IPS-18c (cell line): ENCODE data around the gene TDRD7.

ENCODE experiments used
- H3K4me3 ChIP-seq: 2 replicates; pipeline ENCODE4 v1.7.0; 2013; ENCODE audit warnings: low read depth, mild to moderate bottlenecking, low read length, moderate library complexity; ENCODE audit not compliant: insufficient read depth
- H3K9me3 ChIP-seq: one replicate; pipeline ENCODE4 v1.6.1; 2013; ENCODE audit warnings: mild to moderate bottlenecking, low read length, moderate library complexity; ENCODE audit not compliant: control insufficient read depth, insufficient read depth

TDRD7 gene

DNA sequence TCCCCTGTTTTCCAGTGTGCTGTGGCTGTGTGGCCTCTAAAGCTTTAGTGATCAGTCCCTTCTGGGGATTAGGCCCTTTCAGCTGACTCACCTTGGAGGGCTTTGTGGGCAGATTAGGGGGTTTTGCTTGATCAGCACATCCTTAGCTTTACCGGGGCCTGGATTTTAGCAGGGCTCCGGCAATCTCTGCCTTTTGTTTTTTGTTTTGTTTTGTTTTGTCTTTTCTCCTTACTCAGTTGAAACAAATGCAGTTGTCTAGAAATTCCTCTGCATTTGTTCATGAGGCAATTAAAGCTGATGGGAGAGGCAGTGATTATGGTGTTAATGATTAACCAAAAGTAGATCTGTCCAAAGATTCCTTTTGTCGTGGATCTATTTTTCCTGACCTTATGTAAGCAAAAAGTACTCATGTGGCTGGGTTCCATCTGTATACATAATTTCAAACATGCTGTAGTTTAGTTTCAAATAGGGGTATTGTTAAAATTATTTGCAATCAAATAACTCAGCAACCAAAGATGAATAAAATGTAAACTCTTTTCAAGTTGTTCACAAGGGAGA lies 5.2 kb upstream of the TDRD7 start:
- peaks cover 4% of the 10 kb centered on the region for H3K9me3 ChIP-seq
- no peak overlapping the region for H3K4me3 ChIP-seq

GRCh38 chr9:97408562-97408961 lies 3.3 kb upstream of the TDRD7 start:
- no peak overlapping the region for H3K4me3 ChIP-seq

DNA sequence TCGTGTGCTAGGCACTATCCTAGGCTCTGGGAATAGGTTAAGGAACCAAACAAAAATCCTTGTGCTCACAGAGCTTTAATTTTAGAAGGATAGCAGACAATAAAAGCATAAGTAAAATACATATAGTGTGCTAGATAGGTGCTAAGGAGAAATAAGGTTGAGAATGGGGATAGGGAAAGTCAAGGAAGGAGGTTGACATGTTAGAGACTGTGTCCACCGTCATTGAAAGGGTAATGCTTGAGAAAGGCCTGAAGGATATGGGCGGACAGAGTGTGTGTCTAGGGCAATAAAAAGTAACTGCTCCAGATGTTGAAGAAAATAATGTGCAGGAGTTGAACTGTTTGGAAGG lies 482 bp upstream of the TDRD7 start:
- Histone ChIP-seq H3K4me3 (peak overlapping the region; percentile 79; the same call in 1 of the 2 replicates), H3K9me3 (peaks cover 4% of the 10 kb centered on the region)

More at GRCh38 chr9:97408562-97408961, 3.3 kb upstream of the TDRD7 start:
- H3K9me3 ChIP-seq, result peaks cover 4% of the 10 kb centered on the region

DNA sequence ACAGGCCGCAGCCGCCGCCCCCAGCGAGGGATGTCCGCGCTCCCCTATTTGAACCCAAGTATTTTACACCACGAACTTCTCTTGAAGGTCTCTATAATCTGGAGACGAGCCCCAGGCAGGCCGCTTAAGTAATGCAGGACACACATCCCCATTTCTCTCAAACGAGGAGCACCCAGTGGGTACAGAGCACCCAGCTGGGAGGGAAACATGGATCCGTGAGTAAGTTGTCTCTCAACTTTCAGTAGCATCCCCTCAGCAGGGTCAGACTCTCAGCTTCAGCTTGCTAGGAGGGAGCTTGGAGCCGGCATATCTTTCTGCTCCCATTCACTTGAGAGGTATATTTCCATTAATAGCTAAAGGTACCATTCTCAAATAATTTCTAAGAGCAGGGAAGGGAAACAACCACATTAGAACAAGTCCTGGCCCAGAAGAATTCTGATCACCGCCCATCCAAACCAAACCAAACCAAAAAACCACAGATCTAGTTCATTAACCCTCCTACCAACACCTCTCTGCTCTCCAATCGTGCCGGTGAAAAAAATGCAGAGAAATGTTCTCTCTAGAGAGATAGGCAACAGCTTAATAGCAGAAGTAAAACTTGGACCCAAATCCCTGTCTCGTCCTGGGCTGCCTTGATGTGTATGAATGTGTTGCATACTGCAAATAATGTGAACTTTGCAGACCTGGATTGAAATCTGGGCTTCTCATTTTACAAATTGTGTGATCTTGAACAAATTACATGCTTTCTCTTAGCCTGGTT lies 910 bp downstream of the TDRD7 start:
- H3K4me3 ChIP-seq, result peak overlapping the region; percentile 79
- H3K9me3 ChIP-seq, result peaks cover 4% of the 10 kb centered on the region

- no peak overlapping the region for H3K4me3 ChIP-seq
These were observed 1.6 kb downstream of the TDRD7 start for GRCh38 chr9:97413462-97413861.

GRCh38 chr9:97415146-97415545 lies 3.2 kb downstream of the TDRD7 start:
- Histone ChIP-seq H3K9me3 (no peaks in the 10 kb centered on the region), H3K4me3 (no peak overlapping the region)

More at GRCh38 chr9:97413462-97413861, 1.6 kb downstream of the TDRD7 start:
- H3K9me3 ChIP-seq, result peaks cover 3% of the 10 kb centered on the region

DNA sequence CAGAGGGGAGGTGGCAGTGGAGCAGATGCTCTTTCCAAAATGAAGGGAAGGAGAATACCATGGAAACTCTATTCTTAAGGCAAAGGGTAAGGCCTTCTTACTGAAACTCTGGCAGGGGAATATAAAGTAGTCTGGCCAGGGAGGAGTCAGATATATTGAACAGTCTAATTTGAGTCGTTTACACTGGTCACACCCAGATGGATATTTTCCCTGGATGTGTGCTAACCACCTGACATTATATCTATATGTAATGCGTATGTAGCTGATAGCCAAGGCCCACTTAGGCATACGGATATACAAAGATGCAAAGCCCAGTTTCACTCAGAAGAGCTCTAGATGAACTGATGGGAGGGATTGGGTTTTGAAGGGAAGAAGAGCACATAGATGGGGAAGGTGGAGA lies 7.0 kb downstream of the TDRD7 start:
- no peaks in the 10 kb centered on the region for H3K9me3 ChIP-seq
- H3K4me3 ChIP-seq, result no peak overlapping the region

DNA sequence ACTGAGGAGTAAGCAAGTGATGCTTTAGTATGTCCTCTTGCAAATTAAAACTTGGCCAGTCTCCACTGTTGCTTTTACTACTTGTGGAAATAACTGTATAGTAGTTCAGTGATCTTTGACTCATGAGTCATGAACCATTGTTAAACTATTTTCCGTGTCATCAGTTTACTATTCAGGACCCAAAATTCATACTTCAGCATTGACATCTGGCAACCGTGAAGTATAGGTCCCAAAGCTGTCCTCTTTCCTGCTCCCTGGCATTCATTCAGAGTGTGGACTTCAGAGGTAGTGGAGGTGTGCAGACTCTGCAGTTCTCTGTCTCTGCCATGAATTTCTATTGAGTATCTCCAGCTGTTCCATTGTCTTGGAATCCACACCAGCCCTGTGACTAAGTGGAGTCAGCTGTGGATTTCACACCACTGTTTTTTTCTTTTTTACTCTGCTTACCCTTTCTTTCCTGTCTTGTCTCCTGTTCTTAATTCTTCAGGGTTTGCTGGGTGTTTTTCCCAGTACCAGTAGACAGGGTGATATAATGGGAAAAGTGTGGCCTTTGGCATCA lies 7.5 kb downstream of the TDRD7 start:
- Histone ChIP-seq H3K4me3 (no peak overlapping the region), H3K9me3 (no peaks in the 10 kb centered on the region)

GRCh38 chr9:97425336-97425972 lies 13.6 kb downstream of the TDRD7 start:
- Histone ChIP-seq H3K9me3 (no peaks in the 10 kb centered on the region), H3K4me3 (no peak overlapping the region)

- H3K9me3 ChIP-seq, result no peaks in the 10 kb centered on the region
These were observed 14.1 kb downstream of the TDRD7 start for GRCh38 chr9:97425973-97426336.

GRCh38 chr9:97427885-97428284 lies 16.0 kb downstream of the TDRD7 start:
- Histone ChIP-seq H3K4me3 (no peak overlapping the region), H3K9me3 (no peaks in the 10 kb centered on the region)

More at GRCh38 chr9:97425973-97426336, 14.1 kb downstream of the TDRD7 start:
- no peak overlapping the region for H3K4me3 ChIP-seq

DNA sequence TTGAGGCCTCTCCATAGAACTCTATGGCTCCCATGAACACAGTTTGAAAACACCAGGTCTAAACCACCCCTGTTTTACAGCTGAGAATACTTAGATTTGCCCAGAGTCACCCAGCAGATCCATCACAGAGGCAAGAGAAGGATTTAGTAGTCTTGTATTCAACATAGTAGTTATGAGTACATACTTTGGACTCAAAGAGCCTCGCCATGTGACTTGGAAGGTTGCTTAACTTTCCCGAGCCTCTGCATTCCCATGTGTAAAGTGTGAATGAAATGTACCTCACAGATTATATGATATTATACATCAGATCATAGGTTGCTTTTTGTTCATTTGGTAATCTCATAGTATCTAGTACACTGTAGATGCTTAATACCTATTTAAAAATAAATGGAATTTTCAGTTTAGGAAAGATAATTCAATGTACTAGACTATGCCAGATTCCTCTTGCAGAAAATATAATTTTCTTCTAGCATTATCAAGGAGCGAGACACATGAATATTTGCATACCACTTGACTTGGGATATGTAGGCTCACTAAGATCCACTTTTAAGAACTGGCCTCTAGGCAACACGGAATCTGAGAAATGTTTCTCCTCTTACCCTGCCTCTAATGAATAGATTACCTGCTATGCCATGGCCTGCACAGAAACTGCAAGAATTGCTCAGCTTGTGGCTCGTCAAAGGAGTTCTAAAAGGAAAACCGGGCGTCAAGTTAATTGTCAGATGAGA lies 18.6 kb downstream of the TDRD7 start:
- H3K9me3 ChIP-seq, result no peaks in the 10 kb centered on the region
- H3K4me3 ChIP-seq, result no peak overlapping the region

- Histone ChIP-seq H3K9me3 (no peaks in the 10 kb centered on the region), H3K4me3 (no peak overlapping the region)
These were observed 19.1 kb downstream of the TDRD7 start for GRCh38 chr9:97431044-97431441.

DNA sequence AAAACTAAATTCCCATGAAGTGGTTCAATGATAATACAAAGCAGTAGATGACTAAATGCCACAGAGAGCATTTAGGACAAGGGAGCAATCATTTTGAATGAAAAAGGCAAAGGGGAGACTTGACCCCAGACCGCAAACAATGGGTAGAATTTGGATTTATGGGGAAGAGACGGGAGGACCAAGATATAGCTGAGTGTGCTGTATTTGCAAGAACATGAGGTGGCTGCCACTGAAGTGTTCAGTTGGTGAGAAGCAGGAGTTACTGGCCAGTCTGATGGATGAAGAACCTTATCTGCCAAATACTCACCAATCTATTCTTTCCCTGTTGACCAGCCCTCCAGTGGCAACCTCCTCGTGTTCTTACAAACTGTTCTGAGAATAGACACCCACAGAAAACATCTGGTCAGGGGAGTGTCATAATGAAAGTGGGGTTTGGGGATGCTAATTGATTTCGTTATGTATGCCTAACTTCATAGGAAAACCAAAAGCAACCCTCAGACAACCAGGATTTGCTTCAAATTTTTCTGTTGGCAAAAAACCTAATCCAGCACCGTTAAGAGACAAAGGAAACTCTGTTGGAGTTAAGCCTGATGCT lies 19.8 kb downstream of the TDRD7 start:
- no peaks in the 10 kb centered on the region for H3K9me3 ChIP-seq
- no peak overlapping the region for H3K4me3 ChIP-seq

- Histone ChIP-seq H3K4me3 (no peak overlapping the region), H3K9me3 (no peaks in the 10 kb centered on the region)
These were observed 25.2 kb downstream of the TDRD7 start for GRCh38 chr9:97437051-97437600.

DNA sequence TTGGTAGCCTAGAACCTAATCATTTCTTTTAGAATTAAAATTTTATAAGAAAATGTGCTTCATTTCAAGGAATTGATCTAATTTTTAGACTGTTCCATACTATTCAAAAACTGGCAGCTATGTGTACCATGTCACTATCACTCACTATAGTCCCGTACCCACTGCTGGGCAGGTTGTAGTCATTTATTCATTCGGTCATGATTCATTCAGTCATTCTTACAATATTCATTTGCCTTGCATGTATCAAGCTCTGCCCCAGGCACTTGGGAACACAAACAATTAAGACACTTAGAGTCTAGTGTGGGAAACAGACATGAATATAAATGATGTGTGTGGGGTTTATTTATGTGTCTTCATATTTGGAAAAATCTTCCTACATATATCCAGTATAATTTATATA lies 26.4 kb downstream of the TDRD7 start:
- H3K9me3 ChIP-seq, result no peaks in the 10 kb centered on the region
- H3K4me3 ChIP-seq, result no peak overlapping the region

DNA sequence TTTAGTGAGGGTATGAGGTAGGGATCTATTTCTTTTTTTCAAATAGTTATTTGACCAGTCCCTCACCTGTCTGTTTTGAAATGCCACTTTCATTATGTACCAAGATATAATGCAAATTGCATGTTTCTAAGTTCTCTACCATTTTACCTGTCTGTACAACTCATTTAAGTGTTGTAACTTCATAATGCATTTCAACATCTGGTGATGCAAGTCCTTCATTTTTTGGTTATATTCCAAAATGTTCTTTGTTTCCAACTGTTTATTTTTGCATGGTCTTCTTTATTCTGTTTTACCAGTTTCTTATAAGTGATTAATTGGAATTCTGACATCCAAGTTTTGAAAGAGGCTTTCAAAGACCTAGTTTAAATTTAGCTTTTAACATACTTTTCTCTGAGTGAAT lies 26.8 kb downstream of the TDRD7 start:
- no peak overlapping the region for H3K4me3 ChIP-seq
- no peaks in the 10 kb centered on the region for H3K9me3 ChIP-seq
